ENCODE results near the gene PCOLCE2. TPM values are rescaled to one million over a fixed set of nuclear protein-coding genes. Genes with fewer than 3 reads are reported as not detected.

The PCOLCE2 gene
- total and polyA plus RNA-seq, 2 donors (not counting 3 experiments of a cell fraction or from before 2014, with no cell fraction given), result not detected

GRCh38 chr3:142794508-142794907 is 94.4 kb downstream of the PCOLCE2 start:
- FAIRE-seq, result no peak
- H3K4me3 ChIP-seq (replicated peaks in 1 of 3; ENCODE audit: insufficient read depth in 1 of 3, low read depth in 1 of 3, low read length in 3 of 3), result no peak overlapping the region

More at GRCh38 chr3:142794508-142794907, 94.4 kb downstream of the PCOLCE2 start:
- Histone ChIP-seq H3K9me3 (replicated peaks; ENCODE audit: control insufficient read depth, insufficient read depth, low read length) (no peaks in the 10 kb centered on the region), H3K4me1 (ENCODE audit: control insufficient read depth, extremely low read depth, insufficient read depth, low read length) (no peaks in the 10 kb centered on the region), H3K79me2 (ENCODE audit: control insufficient read depth, insufficient read depth, low read length) (no peaks in the 10 kb centered on the region), H3K27me3 (ENCODE audit: control insufficient read depth in 2 of 2, insufficient read depth in 2 of 2, low read length in 2 of 2) (no peaks in the 10 kb centered on the region), H4K20me1 (replicated peaks; ENCODE audit: control insufficient read depth, extremely low read depth, insufficient read depth, low read length) (no peaks in the 10 kb centered on the region), H3K27ac (ENCODE audit: insufficient read depth, low read depth, low read length) (no peak overlapping the region), H2AFZ (ENCODE audit: low read depth, low read length) (no peak overlapping the region), H3K4me2 (ENCODE audit: insufficient read depth, low read length) (no peak overlapping the region), H3K36me3 (ENCODE audit: control insufficient read depth in 2 of 2, extremely low read depth in 1 of 2, insufficient read depth in 2 of 2, low read length in 2 of 2) (no peaks in the 10 kb centered on the region), H3K9ac (replicated peaks; ENCODE audit: extremely low read depth, insufficient read depth, low read length) (no peak overlapping the region), H3K9me1 (replicated peaks; ENCODE audit: control insufficient read depth, extremely low read depth, insufficient read depth, low read length) (no peaks in the 10 kb centered on the region)
- BruUV-seq (replicated peaks), result no TSS peak
- POLR2A ChIA-PET, result no interaction called here
- dilution Hi-C loops (cut with MboI; ENCODE audit: extremely low pct_ligation_motif_present, low sequenced_read_pairs), result no loop called here
- CTCF ChIA-PET, result no interaction called here
- TF ChIP-seq EZH2 (IDR thresholded peaks at IDR 0.05; ENCODE audit: borderline replicate concordance, low read depth, low read length, severe bottlenecking) (no peak), MAX (IDR thresholded peaks at IDR 0.05; ENCODE audit: insufficient read depth, insufficient read length) (no peak), POLR2AphosphoS5 (IDR thresholded peaks at IDR 0.05; ENCODE audit: insufficient read depth, low read depth, low read length) (no peak), JUN (IDR thresholded peaks at IDR 0.05; ENCODE audit: borderline replicate concordance, insufficient read depth, insufficient read length, low read depth) (no peak), GATA2 (IDR thresholded peaks at IDR 0.05; ENCODE audit: insufficient read depth, insufficient read length, low read depth, low read length) (no peak), FOS (IDR thresholded peaks at IDR 0.05; ENCODE audit: borderline replicate concordance, insufficient read depth, low read length) (no peak), CTCF (IDR thresholded peaks at IDR 0.05; ENCODE audit: extremely low read depth in 1 of 2, insufficient read depth in 1 of 2, low read depth in 1 of 2, low read length in 2 of 2) (no peak), MYC (IDR thresholded peaks at IDR 0.05; ENCODE audit: low read depth, low read length) (no peak), POLR2A (IDR thresholded peaks at IDR 0.05; ENCODE audit: low read depth, low read length) (no peak)
- DNase-seq (ENCODE audit: low read depth, low spot score), result no peak
- intact Hi-C loops (cut with micrococcal nuclease), result no loop called here

All from endothelial cell of umbilical vein (primary cell).